Measurements from ENCODE around the gene SLC36A4.

DNA sequence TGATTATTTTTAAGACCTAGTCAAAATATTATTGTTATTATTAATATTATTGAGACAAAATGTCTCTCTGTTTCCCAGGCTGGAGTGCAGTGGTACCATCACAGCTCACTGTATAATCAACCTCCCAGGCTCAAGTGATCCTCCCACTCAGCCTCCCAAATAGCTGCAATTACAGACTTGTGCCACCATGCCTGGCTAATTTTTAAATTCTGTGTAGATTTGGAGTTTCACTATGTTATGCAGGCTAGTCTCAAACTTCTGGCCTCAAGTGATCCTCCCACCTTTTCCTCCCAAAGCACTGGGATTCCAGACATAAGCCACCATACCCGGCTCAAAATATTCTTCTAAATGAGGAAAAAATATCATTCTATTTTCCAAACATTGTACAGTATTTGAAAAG, 37.0 kb downstream of the SLC36A4 start:
- TF ChIP-seq CTCF (conservative IDR thresholded peaks at IDR 0.05; ENCODE audit: low read depth, low read length) (no peak), POLR2A (IDR thresholded peaks at IDR 0.05; ENCODE audit: low read depth, low read length) (no peak), MXI1 (IDR thresholded peaks at IDR 0.05; ENCODE audit: borderline replicate concordance, low read depth, low read length) (no peak), RAD21 (IDR thresholded peaks at IDR 0.05; ENCODE audit: low read length) (no peak), MAFK (IDR thresholded peaks at IDR 0.05; ENCODE audit: low read depth, low read length) (no peak)

Data from IMR-90 (cell line).